Stomach (tissue), 9 donors: ENCODE results near the gene SSBP3. TPM values are rescaled to one million over a fixed set of nuclear protein-coding genes. Genes with fewer than 3 reads are reported as not detected.

Experiments used
- DNase-seq, 2 donors: peaks; one replicate each; pipeline versions ENCODE4 v3.0.0 to v3.0.0-alpha.2; 2013 to 2019
- H3K27ac ChIP-seq, 5 donors: fragments of 200-600 bp in 4 of 5; sonication (generic) in 4 of 5; one replicate each; pipeline ENCODE4 v1.5.1; 2013 to 2019; ENCODE audit warnings: mild to moderate bottlenecking in 1 of 5, moderate library complexity in 1 of 5
- H3K27me3 ChIP-seq, 3 donors: fragments of 200-600 bp; sonication (generic); one replicate each; pipeline ENCODE4 v1.5.1; 2017 to 2019; ENCODE audit warnings: mixed run types in 1 of 3
- H3K36me3 ChIP-seq, 4 donors: fragments of 200-600 bp; sonication (generic); 1 replicate in 3 of 4; 2 replicates in 1 of 4; pipeline ENCODE4 v1.5.1; 2016 to 2019
- H3K4me1 ChIP-seq, 4 donors: fragments of 200-600 bp; sonication (generic); one replicate each; pipeline ENCODE4 v1.5.1; 2016 to 2019
- H3K4me3 ChIP-seq, 4 donors: fragments of 200-600 bp; sonication (generic) in 3 of 4; one replicate each; pipeline ENCODE4 v1.5.1; 2016 to 2019; ENCODE audit warnings: mild to moderate bottlenecking in 1 of 4
- H3K9me3 ChIP-seq, 4 donors: fragments of 200-600 bp; sonication (generic); one replicate each; pipeline ENCODE4 v1.5.1; 2016 to 2019
- EP300 ChIP-seq: sonication (generic); formaldehyde crosslinking; IDR thresholded peaks from one replicate; pipeline ENCODE4 v1.6.1; 2017; ENCODE audit warnings: antibody characterized with exemption
- POLR2A ChIP-seq, 4 donors: fragments of 450-650 bp; IDR thresholded peaks; one replicate each; pipeline ENCODE4 v1.6.1; 2016; ENCODE audit warnings: antibody characterized with exemption in 4 of 4, control low read depth in 2 of 4, mild to moderate bottlenecking in 1 of 4, moderate library complexity in 1 of 4
- POLR2AphosphoS5 ChIP-seq, 3 donors: sonication (generic); formaldehyde crosslinking; IDR thresholded peaks; one replicate each; pipeline ENCODE4 v1.6.1; 2016; ENCODE audit warnings: antibody characterized with exemption in 3 of 3
- WGBS, 5 donors: extraction: QIAGEN DNeasy Blood & Tissue Kit in 3 of 5; methylation state at CpG; one replicate each; pipeline versions ENCODE4 v1.1.5 to v1.1.7; 2013 to 2018; 5-methylcytosine and 5-hydroxymethylcytosine counted together
- intact Hi-C: fragments of 100-400 bp; cut with DNase I; formaldehyde crosslinking; loops from one replicate; pipeline ENCODE4 v1.15.1; 2023; ENCODE audit warnings: low total_unique reads
- polyA plus RNA-seq, 3 donors: library from polyadenylated mRNA; stranded (reverse); fragments of 200-250 nt; gene quantifications; one replicate each; pipeline ENCODE4 v1.2.3, GENCODE V29; 2013
- total RNA-seq, 5 donors: library from RNA; depleted of rRNA; stranded (reverse); fragments of >200 nt; gene quantifications; one replicate each; pipeline versions ENCODE4 v1.1.0 to v1.2.3, GENCODE V29; 2014 to 2016
- TF ChIP-seq, protein P1 (sequence below), 7 experiments: fragments of 450-650 bp in 4 of 7; fragments of 200-600 bp in 3 of 7; sonication (generic) in 3 of 7; IDR thresholded peaks; one replicate each; pipeline ENCODE4 v1.5.1; 2016 to 2019; ENCODE audit warnings: antibody characterized with exemption in 7 of 7, control low read depth in 2 of 7, mild to moderate bottlenecking in 1 of 7
- donor health status: healthy with polysubstance abuse.
- donor health status: Bipolar disorder and iron deficiency.
- donor health status: healthy.

Gene SSBP3
- total and polyA plus RNA-seq, 8 donors, result 4.3 to 100 (median 38.1) TPM

- WGBS, 5 donors, result 32 to 66% (median 43%) methylated on average over 8 of the region's 8 CpGs
- DNase-seq, result peak; percentile 47 to 52
- H3K27ac ChIP-seq, result peak overlapping the region; percentile 15 to 72 (median 56)
- H3K4me1 ChIP-seq, result peaks cover 80 to 100% (median 96%) of the 10 kb centered on the region in 4 donors
- H3K27me3 ChIP-seq, result no peaks in the 10 kb centered on the region
- intact Hi-C loops, result no loop called here
- peaks cover 0 to 14% (median 6%) of the 10 kb centered on the region in 4 donors for H3K36me3 ChIP-seq
- H3K9me3 ChIP-seq, result no peaks in the 10 kb centered on the region
- TF ChIP-seq, protein P1, sequence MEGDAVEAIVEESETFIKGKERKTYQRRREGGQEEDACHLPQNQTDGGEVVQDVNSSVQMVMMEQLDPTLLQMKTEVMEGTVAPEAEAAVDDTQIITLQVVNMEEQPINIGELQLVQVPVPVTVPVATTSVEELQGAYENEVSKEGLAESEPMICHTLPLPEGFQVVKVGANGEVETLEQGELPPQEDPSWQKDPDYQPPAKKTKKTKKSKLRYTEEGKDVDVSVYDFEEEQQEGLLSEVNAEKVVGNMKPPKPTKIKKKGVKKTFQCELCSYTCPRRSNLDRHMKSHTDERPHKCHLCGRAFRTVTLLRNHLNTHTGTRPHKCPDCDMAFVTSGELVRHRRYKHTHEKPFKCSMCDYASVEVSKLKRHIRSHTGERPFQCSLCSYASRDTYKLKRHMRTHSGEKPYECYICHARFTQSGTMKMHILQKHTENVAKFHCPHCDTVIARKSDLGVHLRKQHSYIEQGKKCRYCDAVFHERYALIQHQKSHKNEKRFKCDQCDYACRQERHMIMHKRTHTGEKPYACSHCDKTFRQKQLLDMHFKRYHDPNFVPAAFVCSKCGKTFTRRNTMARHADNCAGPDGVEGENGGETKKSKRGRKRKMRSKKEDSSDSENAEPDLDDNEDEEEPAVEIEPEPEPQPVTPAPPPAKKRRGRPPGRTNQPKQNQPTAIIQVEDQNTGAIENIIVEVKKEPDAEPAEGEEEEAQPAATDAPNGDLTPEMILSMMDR (IDR thresholded peaks at IDR 0.05), result peak in 3 of 7 experiments; percentile 14 to 26 (median 16)
- no peak for TF ChIP-seq EP300
- no peak overlapping the region for H3K4me3 ChIP-seq
These were observed 30.3 kb downstream of the SSBP3 start for GRCh38 chr1:54375712-54376429.

DNA sequence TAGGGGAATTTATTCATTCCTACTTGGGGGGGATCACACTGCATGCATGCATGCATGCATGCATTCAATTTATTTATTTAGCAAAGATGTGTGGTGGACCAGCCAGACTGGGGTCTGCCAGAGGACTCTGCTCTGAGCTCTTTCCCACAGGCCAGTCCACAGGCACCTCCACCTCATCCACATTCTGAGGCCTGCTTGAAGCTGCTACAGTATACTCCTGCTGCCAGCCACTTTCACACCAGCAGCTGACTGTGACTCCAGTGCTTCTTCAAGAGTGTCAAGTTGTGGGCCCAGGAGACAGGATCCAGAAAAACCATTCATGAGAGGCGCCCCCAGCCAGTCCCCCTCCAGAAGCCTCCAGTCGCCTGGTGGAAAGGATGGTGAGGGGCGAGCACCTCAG is 30.9 kb downstream of the SSBP3 start:
- intact Hi-C loops, result no loop called here

DNA sequence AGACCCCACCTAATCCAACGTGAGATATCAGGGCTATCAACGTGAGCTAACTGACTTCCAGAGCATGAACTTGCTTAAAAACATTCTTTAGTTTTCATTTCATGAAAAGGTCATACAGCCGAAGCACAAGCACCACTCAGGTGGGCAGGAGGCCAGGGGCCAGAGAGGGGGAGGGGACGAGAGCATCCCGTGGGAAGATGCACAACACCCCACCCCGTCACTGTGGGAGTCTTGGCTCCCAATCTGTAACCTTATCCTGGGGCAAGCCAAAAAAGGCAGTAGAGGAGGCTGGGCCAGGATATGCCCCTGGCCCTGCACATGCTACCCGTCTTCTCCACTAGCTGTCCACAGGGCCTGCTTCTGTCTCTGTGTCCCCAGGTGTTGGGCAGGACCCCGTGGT is 31.4 kb downstream of the SSBP3 start:
- 26 to 51% (median 46%) methylated on average over 8 of the region's 8 CpGs for WGBS, 5 donors
- DNase-seq, result no peak
- Histone ChIP-seq H3K36me3 (peaks cover 0 to 13% (median 0%) of the 10 kb centered on the region in 4 donors), H3K9me3 (no peaks in the 10 kb centered on the region), H3K4me3 (no peak overlapping the region), H3K27me3 (no peaks in the 10 kb centered on the region), H3K4me1 (peaks cover 83 to 100% (median 94%) of the 10 kb centered on the region in 4 donors), H3K27ac (peak overlapping the region in 1 of 5 donors; percentile 19)
- intact Hi-C loops, result no loop called here
- TF ChIP-seq POLR2AphosphoS5 (IDR thresholded peaks at IDR 0.05), result no peak
- TF ChIP-seq, protein P1 (IDR thresholded peaks at IDR 0.05), result no peak
- TF ChIP-seq EP300, result no peak
- TF ChIP-seq POLR2A (IDR thresholded peaks at IDR 0.05), result no peak

More for the DNA sequence above, 30.9 kb downstream of the SSBP3 start:
- TF ChIP-seq POLR2A (IDR thresholded peaks at IDR 0.05) (no peak), EP300 (no peak), POLR2AphosphoS5 (IDR thresholded peaks at IDR 0.05) (no peak)
- TF ChIP-seq, protein P1 (IDR thresholded peaks at IDR 0.05), result no peak
- peak overlapping the region in 3 of 5 donors; percentile 8 to 72 (median 45) for H3K27ac ChIP-seq
- H3K36me3 ChIP-seq, result peaks cover 0 to 9% (median under 1%) of the 10 kb centered on the region in 4 donors
- no peaks in the 10 kb centered on the region for H3K9me3 ChIP-seq
- no peak overlapping the region for H3K4me3 ChIP-seq
- DNase-seq, result no peak
- H3K27me3 ChIP-seq, result no peaks in the 10 kb centered on the region
- H3K4me1 ChIP-seq, result peaks cover 83 to 100% (median 96%) of the 10 kb centered on the region in 4 donors
- WGBS, 5 donors, result 68 to 93% (median 79%) methylated on average over 3 of the region's 3 CpGs

- TF ChIP-seq, protein P1 (IDR thresholded peaks at IDR 0.05), result no peak
- TF ChIP-seq EP300 (no peak), POLR2AphosphoS5 (IDR thresholded peaks at IDR 0.05) (no peak), POLR2A (IDR thresholded peaks at IDR 0.05) (no peak)
- peak in 1 of 2 donors; percentile 46 for DNase-seq
- WGBS, 5 donors, result 62 to 78% (median 73%) methylated on average over 8 of the region's 8 CpGs
- Histone ChIP-seq H3K27ac (peak overlapping the region in 3 of 5 donors; percentile 36 to 57 (median 46)), H3K4me1 (peaks cover 71 to 94% (median 79%) of the 10 kb centered on the region in 4 donors), H3K36me3 (peaks cover 0 to 10% (median 2%) of the 10 kb centered on the region in 4 donors), H3K4me3 (no peak overlapping the region), H3K9me3 (no peaks in the 10 kb centered on the region), H3K27me3 (no peaks in the 10 kb centered on the region)
- intact Hi-C loops, result no loop called here
These were observed 33.2 kb downstream of the SSBP3 start for GRCh38 chr1:54372978-54373377.
